Activated CD4-positive, alpha-beta T cell treated with anti-CD3 and anti-CD28 coated beads for 24 hours (primary cell): ENCODE data around the gene MYO3B.

Experiments used
- DNase-seq, 2 donors: peaks; one replicate each; pipeline ENCODE4 v3.0.0-alpha.2; 2020; ENCODE audit warnings: low read depth in 2 of 2

MYO3B gene

GRCh38 chr2:170306293-170306873 lies 128.4 kb downstream of the MYO3B start:
- no peak for DNase-seq

- DNase-seq, result no peak
Observed at GRCh38 chr2:170307052-170307451, 129.1 kb downstream of the MYO3B start.

DNA sequence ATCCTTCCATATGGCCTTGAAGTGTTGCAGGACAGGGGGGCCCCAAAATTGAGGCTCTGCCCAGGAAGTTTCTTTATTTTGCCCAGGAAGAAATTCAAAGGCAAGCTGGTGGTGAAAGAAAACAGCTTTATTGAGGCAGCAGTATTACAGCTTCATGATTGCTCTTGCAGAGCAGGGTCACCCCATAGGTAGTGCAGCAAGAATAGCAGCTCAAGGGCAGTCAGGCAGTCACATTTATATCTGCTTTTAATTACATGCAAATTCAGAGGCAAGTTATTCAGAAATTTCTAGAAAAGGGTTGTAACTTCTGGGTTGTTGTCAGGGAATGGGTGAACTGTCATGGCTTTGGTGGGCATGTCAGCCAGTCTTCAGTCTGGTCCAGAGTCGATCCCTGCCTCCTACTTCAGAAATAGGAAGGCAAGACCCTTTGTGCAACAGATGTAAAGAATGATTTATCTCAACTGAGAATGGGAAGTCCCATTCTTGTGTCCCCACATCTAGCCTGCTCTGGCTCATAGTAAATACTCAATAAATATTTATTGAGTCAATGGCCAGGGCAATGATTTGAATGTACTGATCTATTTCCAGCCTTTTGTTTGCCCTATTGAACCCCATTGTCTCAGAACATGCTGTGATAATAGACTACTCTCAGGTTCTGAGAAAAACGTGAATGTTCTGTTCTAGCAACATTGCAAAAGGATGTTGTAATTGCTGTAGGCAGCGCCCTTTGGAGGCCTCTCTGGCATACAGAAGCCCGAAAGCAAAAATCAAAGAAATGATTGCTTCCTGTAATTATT lies 129.8 kb downstream of the MYO3B start:
- DNase-seq, result no peak

- no peak for DNase-seq
Observed at GRCh38 chr2:170310876-170311502, 133.0 kb downstream of the MYO3B start.

- DNase-seq, result no peak
Observed at GRCh38 chr2:170313347-170313991, 135.5 kb downstream of the MYO3B start.

- no peak for DNase-seq
Observed at GRCh38 chr2:170313992-170314348, 136.0 kb downstream of the MYO3B start.

DNA sequence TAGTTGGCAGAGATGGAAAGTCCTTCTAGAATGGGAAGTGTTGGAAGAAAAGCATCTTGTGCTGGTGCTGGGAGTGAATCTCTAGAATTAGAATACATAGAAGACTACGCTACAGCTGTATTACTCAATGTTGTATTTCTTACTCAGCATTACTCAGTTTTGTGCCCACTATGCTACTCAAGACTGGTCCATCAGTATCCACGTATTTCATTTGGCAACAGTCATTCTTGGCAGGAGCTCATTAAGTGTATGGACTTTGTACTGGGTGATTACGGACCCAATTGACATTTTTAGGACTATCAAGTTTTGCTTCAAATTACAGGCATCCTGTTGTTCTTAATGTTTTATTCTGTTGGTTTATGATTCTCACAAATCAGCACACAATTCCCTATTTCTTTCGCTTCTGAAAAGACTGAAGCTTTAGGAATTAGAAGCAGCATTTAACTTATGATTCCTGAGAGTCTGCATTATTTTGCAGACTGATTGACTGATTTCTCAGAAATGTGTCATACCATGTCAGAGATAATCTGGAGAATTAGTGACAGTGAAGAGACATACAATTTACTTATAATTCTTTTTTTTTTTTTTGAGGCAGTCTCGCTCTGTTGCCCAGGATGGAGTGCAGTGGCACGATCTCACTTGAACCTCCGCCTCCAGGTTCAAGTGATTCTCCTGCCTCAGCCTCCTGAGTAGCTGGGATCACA lies 136.9 kb downstream of the MYO3B start:
- no peak for DNase-seq

DNA sequence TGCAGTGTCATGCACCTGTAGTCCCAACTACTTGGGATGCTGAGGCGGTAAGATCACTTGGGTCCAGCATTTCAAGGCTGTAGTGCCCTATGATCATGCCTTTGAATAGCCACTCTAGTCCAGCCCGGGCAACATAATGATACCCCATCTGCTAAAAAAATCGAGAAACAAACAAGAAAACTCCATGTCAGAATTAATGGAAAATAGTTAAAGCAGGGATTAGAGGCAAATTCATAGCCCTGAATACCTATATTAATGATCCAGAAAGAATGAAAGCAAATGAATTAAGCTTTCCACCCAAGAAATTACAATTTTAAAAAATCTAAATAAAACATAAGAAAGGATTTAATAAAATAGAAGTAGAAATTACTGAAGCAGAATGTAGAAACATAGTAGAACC lies 143.0 kb downstream of the MYO3B start:
- no peak for DNase-seq

GRCh38 chr2:170321526-170321925 lies 143.6 kb downstream of the MYO3B start:
- no peak for DNase-seq

GRCh38 chr2:170322140-170322766 lies 144.3 kb downstream of the MYO3B start:
- no peak for DNase-seq

- DNase-seq, result no peak
Observed at GRCh38 chr2:170323743-170324142, 145.8 kb downstream of the MYO3B start.

GRCh38 chr2:170324640-170325046 lies 146.7 kb downstream of the MYO3B start:
- peak; percentile 6 to 10 for DNase-seq

DNA sequence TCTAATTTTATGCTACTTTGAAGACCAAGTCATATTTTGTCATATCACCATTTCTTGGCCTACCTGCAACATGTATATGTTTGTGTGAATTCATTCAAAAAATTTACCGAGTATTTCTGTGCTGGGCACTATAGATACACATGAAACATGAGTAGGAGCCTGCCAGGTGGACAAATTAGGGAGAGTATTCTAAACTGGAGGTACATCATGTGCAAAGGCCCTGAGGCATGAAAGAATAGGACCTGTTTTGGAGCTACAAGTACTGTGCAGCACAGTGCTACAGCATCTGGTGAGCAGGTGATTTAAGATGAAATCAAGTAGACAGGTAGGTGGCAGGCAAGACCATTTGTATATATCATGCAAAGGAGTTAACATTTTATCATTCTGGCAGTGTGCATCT lies 152.9 kb downstream of the MYO3B start:
- DNase-seq, result no peak

DNA sequence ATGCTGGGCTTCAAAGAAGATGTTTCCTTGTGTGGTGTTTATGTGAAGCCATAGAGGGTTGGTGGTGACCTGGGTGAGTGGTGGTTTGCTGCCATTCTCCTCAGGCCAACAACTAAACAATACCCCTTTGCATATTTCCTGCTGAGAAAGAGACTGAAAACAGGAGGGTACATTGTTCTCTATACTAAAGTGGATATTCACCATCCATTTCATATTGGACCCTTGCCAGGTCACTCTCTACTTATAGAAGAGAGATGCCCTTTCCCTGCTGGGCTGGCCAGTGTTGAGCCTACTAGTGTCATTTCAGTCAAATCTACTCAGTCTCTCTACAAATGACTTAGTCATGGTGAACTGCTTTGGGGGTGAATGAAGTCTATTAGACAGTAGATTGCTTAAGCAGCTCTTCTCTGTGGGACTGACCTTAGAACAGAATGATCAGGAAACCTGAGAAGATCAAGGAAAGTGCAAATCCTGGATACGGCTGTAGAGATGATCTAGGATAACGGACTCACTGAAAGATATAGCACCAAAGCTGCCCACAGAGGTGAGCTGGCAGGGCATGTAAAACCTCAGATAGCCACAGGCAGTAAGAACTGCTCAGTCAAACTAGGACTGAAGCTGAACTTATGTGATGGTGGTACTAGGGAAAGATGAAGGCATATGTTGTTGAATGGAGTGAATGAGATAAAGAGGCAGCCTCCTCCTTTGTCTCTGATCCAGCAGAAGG lies 154.9 kb downstream of the MYO3B start:
- DNase-seq, result no peak

DNA sequence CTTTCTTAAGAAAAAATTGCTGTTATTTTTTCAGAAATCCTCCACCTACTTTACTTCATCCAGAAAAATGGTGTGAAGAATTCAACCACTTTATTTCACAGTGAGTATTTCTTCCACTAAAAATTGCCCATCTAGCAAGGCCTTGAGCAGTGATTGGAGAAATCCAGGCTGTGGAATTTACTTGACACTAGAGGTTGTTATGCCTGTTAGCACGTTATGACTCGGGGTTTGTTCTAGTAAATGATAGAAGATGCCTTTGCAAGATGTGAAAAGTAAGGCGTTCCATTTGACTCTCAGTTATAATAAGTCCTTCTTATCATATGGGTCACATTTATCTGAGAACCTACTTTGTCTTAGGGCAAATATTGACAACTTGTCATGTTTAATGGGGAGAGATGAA lies 157.4 kb downstream of the MYO3B start:
- no peak for DNase-seq

GRCh38 chr2:170336408-170336807 lies 158.5 kb downstream of the MYO3B start:
- no peak for DNase-seq

DNA sequence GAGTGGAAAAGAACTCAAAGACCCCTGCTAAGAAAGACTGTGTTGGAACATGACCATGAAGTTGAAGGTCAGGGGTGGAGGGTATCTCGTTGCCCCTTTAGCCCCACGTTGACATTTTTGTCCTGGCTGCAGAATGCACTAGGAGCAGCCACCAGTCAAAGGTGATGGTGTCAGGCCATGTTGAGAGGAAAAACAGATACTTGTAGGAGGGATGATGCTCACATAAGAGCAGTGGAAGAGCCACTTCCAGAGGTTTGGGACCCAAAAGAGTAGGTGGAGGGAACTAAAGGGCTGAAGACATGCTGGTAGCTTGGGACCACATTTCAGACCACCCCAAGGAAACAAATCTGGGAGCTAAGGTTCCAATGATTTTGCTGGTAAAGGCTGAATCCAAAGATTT lies 159.0 kb downstream of the MYO3B start:
- no peak for DNase-seq

DNA sequence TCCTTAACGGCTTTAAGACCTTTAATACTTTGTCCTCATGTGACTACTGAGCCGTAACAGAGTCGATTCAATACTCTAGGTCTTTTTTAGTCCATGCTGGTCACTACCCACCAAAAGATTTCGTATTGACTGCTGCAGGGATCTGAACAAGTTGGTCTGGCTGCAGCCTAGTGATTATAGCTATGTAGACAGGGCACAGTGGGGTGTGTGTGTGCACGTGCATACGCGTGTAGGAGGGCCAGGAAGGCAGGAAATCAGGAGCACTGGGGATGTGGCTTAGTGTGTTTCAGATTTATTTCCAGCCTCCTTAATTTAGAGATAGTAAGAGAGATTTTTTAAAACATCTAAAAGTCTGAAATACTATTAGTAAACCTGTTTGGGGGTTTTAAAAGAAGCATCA lies 161.4 kb downstream of the MYO3B start:
- no peak for DNase-seq

GRCh38 chr2:170339750-170340692 lies 162.1 kb downstream of the MYO3B start:
- no peak for DNase-seq

- no peak for DNase-seq
Observed at GRCh38 chr2:170340693-170341068, 162.7 kb downstream of the MYO3B start.
